Esophagus squamous epithelium (tissue), 4 donors: ENCODE measurements around the gene TTYH1.

ENCODE experiments used
- CTCF ChIP-seq, 6 experiments: fragments of 450-650 bp in 4 of 6; fragments of 200-600 bp in 2 of 6; sonication (generic) in 2 of 6; IDR thresholded peaks; one replicate each; pipeline ENCODE4 v1.5.1; 2016 to 2019; ENCODE audit warnings: antibody characterized with exemption in 6 of 6, mild to moderate bottlenecking in 4 of 6, moderate library complexity in 4 of 6
- POLR2A ChIP-seq, 4 donors: fragments of 450-650 bp; IDR thresholded peaks; one replicate each; pipeline ENCODE4 v1.6.1; 2017; ENCODE audit warnings: antibody characterized with exemption in 4 of 4, mild to moderate bottlenecking in 4 of 4, moderate library complexity in 3 of 4

GRCh38 chr19:54431255-54431838 is 16.1 kb downstream of the TTYH1 start:
- TF ChIP-seq CTCF (IDR thresholded peaks at IDR 0.05): no peak
- no peak for TF ChIP-seq POLR2A (IDR thresholded peaks at IDR 0.05)
